ENCODE results near the gene MYRFL.
"Not testable (repeated sequence)": the region's sequence is repeated elsewhere in the genome, so short reads cannot be mapped to it uniquely, and the experiment has no call there.

Gene MYRFL

DNA sequence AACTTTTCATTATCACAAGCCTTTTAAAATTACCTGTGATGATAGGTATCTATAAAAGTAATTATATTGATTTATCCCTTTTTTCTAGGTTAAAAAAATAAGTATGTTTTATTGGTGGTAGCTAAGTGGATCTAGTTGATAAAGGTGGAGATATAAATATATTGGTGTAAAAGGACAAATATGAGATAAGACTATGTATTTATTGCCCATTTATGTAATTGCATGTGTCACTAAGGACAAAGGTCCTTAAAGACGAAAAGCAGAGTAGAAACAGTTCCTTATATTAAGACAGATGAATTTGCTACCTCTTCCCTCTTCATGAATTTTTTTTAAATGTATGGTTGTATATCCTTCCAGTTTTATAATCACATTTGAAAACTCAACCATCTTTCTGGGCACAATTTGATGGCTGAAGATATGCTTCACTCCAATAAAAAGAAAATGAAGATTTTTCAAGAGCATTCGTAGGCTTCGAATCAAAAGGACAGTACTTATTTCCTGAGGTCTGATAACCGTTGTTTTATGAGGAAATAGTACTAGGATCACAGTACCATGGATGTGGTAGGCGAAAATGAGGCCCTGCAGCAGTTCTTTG, at the start of gene MYRFL:
Gene MYRFL (plus strand): TSS at position 262 of the 595 bp plus-strand sequence. CDS start 291 bp downstream, at position 553.
- DNase-seq, result no peak

DNA sequence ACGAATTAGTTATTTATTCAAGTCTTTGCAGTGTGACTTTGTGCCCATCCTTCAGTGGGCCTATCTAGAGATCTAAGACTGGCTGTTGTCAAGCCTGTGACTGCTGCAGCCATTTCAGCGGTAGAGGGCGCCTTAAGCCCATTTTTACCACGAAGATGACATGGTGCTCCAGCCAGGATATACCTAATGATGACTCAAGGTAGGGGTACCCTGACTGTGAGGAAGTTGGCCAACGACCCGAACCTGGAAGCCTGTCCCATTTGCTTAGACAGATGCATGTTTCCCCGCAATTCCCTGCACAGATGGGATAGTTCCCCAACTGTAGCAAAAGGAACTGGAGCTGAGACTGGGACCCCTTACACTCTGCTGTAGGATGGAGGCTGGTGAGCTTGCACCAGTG, 45.1 kb upstream of the MYRFL start:
- DNase-seq, result peak; percentile 38

DNA sequence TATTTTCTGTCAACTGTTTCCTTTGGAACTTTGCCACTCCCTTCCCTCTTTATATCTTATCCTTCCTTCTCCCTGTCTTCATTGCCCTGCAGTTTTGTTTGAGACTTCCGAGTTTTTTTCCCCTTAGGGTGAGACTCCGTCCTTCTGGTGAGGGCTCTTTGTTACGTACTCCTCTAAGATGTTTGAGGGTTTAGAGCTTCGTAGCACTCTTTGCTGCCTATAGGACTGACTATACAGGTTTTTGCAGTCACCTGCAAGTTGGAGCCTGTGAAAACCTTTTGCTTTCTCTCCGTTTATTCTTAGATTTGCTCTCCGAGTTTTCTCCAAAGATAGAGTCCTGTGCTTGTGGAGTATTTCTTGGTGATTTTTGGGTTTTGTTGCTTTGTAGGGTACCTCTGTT, 41.7 kb upstream of the MYRFL start:
- no peak for DNase-seq

DNA sequence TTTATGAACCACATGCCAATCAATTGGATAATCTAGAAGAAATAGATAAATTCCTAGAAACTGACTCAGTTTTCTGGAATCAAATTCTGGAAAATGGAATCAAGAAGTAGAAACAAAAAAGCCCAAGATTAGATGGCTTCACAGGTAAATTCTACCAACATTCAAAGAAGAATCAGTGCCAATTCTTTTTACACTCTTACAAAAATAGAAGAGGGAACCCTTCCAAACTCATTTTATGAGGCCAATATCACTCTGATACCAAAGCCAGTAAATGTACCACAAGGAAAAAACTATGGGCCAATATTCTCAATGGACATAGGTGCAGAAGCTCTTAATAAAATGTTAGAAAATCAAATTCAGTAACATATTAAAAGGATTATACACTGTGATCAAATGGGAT, 35.7 kb upstream of the MYRFL start:
- DNase-seq, result no peak

DNA sequence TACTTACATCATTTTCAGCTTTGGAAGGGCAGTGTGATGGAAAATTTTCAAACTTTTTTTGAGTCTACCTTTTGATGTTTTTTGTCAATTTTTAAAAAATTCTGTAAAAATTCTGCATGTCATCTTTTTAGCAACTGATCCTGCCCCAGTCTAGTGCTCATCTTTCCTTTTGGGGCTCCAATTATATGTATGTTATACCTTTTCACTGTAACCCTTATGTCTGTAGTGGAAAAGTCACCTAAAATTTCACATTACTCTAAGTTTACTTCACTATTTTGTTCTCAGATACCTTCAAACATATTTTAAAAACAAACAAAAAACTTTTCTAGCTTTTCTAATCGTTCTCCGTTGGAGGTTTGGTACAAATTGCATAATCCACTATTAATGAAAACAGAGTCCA, 32.5 kb upstream of the MYRFL start:
- DNase-seq, result peak; percentile 7

DNA sequence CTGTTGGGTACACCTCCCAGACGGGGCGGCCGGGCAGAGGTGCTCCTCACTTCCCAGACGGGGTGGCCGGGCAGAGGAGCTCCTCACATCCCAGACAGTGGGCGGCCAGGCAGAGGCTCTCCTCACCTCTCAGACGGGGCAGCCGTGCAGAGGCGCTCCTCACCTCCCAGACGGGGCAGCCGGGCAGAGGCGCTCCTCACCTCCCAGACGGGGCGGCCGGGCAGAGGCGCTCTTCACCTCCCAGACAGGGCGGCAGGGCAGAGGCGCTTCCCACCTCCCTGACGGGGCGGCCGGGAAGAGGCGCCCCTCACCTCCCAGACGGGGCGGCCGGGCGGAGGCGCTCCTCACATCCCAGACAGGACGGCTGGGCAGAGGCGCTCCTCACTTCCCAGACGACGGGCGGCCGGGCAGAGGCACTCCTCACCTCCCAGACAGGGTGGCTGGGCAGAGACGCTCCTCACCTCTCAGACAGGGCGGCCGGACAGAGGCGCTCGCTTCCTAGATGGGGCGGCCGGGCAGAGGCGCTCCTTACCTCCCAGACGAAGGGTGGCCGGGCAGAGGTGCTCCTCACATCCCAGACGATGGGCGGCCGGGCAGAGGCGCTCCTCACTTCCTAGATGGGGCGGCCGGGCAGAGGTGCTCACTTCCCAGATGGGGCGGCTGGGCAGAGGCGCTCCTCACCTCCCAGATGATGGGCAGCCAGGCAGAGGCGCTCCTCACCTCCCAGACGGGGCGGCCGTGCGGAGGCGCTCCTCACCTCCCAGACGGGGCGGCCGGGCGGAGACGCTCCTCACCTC, 17.7 kb upstream of the MYRFL start:
- DNase-seq, result not testable (repeated sequence)

DNA sequence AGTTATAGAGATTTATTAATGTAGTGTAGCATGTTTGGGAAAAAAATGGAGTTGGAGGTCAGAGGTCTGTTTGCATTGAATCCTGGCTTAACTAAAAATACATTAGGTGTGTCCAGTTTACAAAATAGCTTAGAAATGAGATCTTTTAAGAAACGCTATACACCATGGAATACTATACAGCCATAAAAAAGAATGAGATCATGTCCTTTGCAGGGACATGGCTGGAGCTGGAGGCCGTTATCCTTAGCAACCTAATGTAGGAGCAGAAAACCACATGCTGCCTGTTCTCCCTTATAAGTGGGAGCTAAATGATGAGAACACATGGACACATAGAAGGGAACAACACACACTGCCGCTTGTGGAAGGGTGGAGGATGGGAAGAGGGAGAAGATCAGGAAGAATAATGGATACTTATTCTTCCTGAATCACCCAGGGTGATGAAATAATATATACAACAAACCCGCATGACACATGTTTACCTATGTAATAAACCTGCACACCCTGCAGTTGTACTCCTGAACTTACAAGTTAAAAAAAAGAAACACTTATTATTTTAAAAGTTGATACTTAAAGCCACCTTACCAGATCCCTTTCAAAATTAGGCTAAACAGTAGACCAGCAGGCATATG, 14.0 kb upstream of the MYRFL start:
- DNase-seq, result no peak

DNA sequence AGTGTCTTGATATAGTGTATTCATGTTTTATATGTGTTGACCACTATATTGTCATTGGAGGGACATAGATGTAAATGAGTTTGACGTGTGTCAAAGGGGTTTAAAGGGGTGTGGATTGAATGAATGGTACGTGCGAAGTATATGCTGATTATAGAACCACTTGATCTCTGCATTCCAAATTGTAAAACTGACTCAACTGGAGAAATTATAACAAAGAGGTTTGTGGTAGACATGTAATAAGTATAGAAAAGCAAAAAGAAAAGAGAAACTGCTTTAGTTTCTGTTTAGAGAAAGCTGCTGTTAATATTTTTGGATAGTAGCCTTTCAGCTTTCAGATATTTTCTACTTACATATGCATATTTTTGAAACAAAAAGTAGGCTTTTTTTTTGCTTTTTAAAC, 8.9 kb upstream of the MYRFL start:
- no peak for DNase-seq

DNA sequence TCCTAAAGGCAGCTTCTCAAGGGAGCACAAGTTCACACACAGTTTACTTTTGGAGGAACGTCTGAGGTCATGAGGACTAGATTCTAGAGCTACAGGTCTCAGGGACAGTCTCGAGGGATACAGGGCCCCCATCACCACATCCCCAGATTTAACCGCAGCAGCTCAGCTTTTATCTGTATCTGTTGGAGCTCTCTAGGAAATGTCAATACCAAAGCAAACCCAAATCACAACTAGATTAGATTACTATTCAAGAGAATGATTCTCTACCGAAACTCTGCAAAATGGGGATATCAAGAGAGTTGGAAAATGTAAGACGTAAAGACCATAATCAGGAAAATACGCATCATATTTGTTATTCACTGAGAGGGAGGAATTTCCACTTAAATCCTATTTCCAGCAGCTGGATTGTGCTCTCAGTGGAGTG, 4.0 kb upstream of the MYRFL start:
- DNase-seq, result no peak

DNA sequence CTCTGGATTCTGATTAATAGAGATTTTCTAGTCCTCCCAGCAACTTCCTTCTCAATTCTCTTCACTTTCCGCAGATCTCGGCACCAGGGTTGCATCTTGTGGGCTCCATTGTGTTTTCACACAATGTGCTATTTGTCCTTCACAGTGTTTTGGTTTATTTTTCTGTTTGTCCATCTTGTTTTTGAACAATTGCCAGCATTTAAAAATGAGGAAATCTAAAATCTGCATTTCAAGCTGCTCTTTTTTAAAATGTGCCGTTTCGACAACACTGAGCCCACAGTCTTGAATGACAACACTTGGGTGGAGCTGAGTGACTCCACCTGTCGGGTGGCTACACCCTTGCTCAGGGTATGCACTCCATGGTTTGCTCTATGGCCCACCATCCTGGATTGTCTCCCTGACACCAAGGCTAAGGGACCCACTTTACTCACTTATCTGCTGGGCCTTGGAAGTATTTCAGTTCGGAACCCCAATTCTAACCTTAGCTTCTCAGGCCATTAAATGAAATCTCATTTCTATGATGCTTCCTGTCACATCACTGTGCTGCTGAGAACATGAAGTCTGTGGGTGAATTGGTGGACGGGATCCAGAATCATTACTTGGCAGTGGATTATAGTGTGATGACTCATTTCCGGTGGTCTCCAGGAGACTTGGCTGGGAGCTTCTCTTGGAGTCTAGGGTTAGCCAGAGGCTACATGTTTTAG, 3.4 kb upstream of the MYRFL start:
- peak; percentile 14 for DNase-seq

DNA sequence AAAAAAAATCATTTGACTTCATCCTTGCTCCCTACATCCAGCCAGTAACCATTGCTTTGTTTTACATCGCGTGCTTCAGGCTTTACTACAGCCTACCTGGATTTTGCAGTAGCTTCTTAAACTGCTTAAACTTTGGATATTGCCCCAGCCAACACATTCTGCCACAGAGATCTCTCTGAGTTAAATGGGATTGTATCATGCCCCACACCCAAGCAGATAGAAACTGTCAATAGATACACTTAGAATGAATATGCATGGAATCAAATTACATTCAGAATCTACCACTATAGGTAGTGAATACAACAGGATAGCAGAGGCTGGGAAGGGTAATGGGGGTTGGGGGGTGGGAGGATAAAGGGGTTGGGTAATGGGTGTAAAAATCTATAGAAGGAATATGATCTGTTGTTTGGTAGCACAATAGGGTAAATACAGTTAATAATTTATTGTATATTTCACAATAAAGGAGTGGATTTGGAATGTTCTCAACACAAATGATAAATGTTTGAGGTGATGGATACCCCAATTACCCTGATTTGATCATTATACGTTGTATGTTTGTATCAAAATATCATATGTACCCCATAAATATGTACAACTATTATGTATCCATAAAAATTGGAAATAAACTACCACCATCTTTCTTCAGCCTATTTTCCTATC, 2.7 kb upstream of the MYRFL start:
- DNase-seq, result no peak

DNA sequence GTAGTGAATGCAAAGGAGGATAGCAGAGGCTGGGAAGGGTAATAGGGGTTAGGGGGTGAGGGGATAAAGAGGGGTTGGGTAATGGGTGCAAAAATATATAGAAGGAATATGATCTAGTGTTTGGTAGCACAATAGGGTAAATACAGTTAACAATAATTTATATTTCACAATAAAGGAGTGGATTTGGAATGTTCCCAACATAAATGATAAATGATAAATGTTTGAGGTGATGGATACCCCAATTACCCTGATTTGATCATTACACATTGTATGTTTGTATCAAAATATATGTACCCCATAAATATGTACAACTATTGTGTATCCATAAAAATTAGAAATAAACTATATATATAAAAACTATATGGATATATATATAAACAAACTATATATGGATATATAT, 999 bp upstream of the MYRFL start:
- DNase-seq, result no peak

DNA sequence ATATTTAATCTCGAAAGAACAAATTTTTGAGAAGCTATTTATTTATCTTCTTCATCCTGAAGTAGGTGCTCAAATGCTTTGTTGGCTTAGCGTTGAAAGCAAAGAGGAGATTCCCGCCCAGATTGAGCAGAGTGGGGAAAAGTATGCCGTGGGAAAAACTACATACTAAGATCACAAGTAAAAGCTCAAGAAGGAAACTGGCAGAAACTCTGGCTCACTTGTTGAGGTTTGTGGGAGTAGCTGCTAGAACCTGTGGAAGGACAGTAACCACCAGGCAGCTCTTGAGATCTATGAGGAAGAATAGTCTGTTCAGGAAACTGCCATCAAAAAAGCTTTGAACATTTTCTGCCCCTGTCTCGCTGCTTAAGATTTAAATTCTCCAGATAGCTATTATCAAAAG, 3.9 kb downstream of the MYRFL start:
- DNase-seq, result no peak

DNA sequence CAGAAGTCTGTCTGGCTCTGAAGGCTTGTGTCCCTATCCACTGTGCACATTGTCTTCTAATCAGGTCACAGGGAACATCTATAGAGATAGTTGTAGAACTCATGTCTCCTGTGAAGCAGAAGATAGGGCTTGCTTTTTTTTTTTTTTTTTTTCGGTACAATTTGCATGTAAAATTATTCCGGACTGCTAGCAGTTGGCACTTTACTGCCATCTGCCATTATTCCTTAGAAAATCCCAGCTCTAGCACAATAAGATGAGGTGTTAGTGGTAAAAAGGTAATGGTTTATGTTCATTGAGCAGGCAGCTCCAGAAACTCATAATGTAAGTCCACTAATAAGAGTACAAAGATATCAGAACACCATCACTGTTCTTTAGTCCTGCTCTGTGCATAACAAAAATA, 8.7 kb downstream of the MYRFL start:
- DNase-seq, result no peak

DNA sequence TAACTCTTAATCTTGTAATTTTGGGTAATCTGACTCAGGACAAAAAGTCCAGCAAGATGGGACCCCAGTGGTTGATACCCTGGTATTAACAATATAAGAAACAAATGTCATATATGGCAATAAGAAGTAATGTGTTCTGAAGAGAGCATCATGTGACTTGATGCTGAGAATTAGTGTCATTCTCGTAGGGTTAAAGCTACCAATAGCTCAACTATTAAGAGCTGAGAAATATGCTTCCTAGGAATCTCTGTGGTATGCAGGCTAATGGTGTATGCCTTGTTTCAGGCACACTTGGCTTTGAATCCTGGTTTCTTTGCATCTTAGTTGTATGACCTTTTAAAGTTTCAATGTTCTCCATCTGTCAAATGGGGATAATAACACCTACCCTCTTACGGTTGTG, 9.1 kb downstream of the MYRFL start:
- DNase-seq, result no peak

DNA sequence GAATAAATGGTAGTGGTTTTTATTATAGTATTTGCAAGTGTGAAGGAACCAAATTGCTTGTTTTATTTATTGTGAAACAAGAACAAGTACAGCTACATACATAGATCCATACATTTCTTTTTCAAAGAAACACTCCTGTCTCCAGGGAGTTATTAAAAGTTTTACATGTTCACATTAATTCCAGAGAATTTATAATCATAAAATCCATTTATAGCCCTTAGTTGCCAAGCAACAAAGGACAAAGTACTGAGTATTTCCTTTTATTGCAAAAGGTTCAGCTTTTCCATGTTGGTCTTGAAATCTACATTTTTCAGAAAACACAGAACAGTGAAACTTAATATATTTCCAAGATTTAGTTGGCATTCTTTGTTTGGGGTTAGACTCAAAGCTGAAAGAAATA, 9.5 kb downstream of the MYRFL start:
- DNase-seq, result no peak

DNA sequence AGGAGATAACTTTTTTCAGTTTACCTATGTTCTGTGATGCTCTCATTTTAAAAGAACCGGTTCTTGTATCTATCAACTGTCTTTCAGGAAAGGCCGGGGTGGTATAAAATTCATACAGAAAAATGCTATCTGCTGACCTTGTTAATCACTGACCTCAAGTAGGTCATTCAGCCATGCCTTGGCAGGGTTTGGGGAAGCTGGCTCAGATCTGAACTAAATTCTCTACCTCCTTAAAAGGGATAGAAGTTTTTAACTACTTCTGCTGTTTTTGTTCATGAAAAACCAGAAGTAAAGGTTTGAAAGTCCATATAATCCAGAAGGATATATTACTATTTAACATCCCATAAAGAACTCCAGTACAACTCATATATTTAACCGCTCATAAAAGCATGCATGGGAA, 10.1 kb downstream of the MYRFL start:
- DNase-seq, result no peak

DNA sequence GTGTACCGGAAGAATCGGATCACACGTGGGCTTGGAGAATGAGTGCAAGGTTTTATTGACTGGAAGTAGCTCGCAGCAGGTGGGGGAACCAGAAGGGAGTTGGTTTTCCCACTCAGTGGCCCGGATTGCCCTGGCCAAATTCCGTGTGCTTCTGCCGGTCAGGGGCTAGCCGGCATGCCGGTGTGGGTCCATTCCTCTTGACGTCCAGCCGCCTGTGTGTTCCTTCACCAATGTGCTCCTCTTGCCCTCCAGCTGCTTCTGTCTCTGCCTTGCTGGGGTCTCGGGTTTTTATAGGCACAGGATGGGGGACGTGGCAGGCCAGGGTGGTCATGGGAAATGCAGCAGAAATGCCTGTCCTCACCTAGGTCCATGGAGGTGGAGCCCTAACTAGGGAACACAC, 11.0 kb downstream of the MYRFL start:
- no peak for DNase-seq

DNA sequence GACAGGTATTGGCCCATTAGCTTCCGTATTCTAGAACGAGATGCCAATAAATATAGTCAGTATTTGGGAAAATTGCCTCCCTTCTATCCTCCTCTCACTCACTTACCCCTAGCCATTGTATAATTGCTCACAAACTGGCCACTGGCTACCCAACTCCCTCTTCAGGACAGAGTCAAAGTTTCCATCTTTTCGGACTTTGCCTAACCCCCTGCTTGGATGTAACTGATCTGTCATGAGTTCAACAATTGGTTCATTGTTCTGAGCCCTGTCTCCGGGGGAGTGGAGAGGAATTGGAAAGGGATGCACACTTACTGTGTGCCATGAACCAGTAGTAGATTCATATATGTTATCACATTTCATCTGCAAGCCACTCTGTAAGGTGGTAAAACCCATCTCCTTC, 12.2 kb downstream of the MYRFL start:
- DNase-seq, result no peak

DNA sequence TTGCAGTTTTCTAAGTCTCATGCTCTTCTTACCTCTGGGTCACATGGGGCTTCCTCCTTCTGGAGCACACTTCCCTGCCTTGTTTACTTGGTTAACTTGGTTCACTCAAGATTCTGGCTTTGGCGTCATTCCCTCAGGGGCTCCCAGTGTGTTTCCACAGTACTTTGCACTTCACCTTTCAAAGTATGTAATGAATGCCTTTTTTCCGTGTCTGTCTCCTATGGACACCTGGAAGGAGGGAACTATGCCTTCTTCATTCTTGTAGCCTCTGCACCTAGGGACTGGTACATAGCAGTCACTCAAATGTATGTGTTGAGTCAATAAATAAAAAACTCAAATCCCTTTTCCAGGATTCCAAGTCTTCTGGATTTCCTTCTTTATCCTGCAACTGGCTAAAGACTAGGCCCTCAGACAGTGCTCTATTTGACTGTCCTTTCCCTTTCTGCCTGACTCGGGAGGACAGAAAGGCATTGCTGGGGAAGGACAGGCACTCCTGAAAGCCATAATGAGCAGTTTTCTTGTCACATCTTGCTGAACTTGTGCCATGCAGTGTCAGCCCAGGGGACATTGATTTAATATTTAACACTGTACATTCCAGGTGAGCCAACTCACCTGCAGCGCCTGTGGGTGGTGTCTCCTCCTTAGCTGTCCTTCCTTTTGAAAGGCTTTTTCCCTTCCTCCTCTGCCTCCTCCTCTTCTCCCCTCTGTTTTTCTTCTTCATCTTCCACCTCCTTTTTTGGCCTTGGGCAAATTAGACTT, 12.8 kb downstream of the MYRFL start:
- DNase-seq, result no peak

DNA sequence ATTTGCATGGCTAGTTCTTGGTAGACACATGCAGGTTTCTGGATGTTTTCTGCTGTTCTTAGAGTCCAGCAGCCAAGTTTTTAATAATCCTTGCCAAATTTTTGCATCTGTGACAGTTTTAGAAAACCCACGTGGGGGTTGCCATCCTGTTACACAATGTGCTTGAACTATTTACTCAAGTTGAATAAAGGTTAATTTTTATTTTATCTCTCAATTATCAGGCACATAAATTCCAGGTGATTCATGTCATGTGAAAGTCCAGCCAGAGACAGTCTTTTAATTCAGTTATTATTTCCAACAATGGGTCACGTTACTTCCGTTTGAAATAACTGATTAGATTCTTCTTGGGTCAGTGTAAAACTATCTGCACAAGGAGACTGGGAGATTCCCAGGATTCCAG, 15.7 kb downstream of the MYRFL start:
- no peak for DNase-seq

DNA sequence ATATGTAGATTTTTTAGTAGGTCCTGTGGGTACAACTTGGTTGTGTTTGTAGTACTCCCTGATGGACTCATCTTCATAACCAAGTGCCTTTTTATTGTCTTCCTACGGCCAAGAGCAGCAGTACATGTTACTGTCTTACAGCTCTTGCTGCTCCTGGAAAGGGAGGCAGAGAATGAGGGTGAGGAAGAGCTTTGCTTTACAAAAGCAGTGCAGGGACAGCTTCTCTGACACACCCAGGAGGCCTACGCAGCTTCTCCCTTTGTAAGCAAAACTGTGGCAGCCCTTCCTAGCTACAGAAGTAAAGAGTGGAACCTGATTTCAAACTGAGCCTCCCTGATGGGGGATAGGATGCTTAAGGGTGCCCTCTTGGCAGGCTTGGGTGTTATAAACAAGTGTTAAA, 18.6 kb downstream of the MYRFL start:
- no peak for DNase-seq
